ENCODE measurements around the gene TMEM41A.

Gene TMEM41A

GRCh38 chr3:185502987-185503386, 4.2 kb upstream of the TMEM41A start:
- DNase-seq (ENCODE audit: low read depth): no peak
- H3K4me3 ChIP-seq (ENCODE audit: control insufficient read depth, low read depth, low read length): no peak overlapping the region
- TF ChIP-seq CTCF (IDR thresholded peaks at IDR 0.05; ENCODE audit: control insufficient read depth, insufficient read depth, low read depth, low read length, missing control alignments): no peak

- no peak for DNase-seq (ENCODE audit: low read depth)
- no peak overlapping the region for H3K4me3 ChIP-seq (ENCODE audit: control insufficient read depth, low read depth, low read length)
- TF ChIP-seq CTCF (IDR thresholded peaks at IDR 0.05; ENCODE audit: control insufficient read depth, insufficient read depth, low read depth, low read length, missing control alignments): no peak
Observed at GRCh38 chr3:185490241-185490640, 8.6 kb downstream of the TMEM41A start.

GRCh38 chr3:185489462-185489861, 9.4 kb downstream of the TMEM41A start:
- no peak for DNase-seq (ENCODE audit: low read depth)
- no peak overlapping the region for H3K4me3 ChIP-seq (ENCODE audit: control insufficient read depth, low read depth, low read length)
- TF ChIP-seq CTCF (IDR thresholded peaks at IDR 0.05; ENCODE audit: control insufficient read depth, insufficient read depth, low read depth, low read length, missing control alignments): no peak

- DNase-seq (ENCODE audit: low read depth): no peak
- no peak overlapping the region for H3K4me3 ChIP-seq (ENCODE audit: control insufficient read depth, low read depth, low read length)
- no peak for TF ChIP-seq CTCF (IDR thresholded peaks at IDR 0.05; ENCODE audit: control insufficient read depth, insufficient read depth, low read depth, low read length, missing control alignments)
Observed at GRCh38 chr3:185488465-185488864, 10.4 kb downstream of the TMEM41A start.

- no peak for DNase-seq (ENCODE audit: low read depth)
- no peak overlapping the region for H3K4me3 ChIP-seq (ENCODE audit: control insufficient read depth, low read depth, low read length)
- no peak for TF ChIP-seq CTCF (IDR thresholded peaks at IDR 0.05; ENCODE audit: control insufficient read depth, insufficient read depth, low read depth, low read length, missing control alignments)
Observed at GRCh38 chr3:185486394-185486793, 12.4 kb downstream of the TMEM41A start.

- no peak overlapping the region for H3K4me3 ChIP-seq (ENCODE audit: control insufficient read depth, low read depth, low read length)
- TF ChIP-seq CTCF (IDR thresholded peaks at IDR 0.05; ENCODE audit: control insufficient read depth, insufficient read depth, low read depth, low read length, missing control alignments): no peak
- no peak for DNase-seq (ENCODE audit: low read depth)
Observed at GRCh38 chr3:185484296-185484695, 14.5 kb downstream of the TMEM41A start.

GRCh38 chr3:185479373-185479945, 19.4 kb downstream of the TMEM41A start:
- no peak for DNase-seq (ENCODE audit: low read depth)
- TF ChIP-seq CTCF (IDR thresholded peaks at IDR 0.05; ENCODE audit: control insufficient read depth, insufficient read depth, low read depth, low read length, missing control alignments): no peak
- H3K4me3 ChIP-seq (ENCODE audit: control insufficient read depth, low read depth, low read length): no peak overlapping the region

Measured in AG09309 (cell line).